Activated CD4-positive, alpha-beta T cell treated with anti-CD3 and anti-CD28 coated beads, Interleukin-2, amount 50 U/mL, for 4 hours (primary cell): Measurements from ENCODE around the gene LAPTM5.

Experiments
- DNase-seq, 2 experiments: peaks; one replicate each; pipeline ENCODE4 v3.0.0-alpha.2; 2020

Gene LAPTM5

GRCh38 chr1:30786264-30786991 lies 28.9 kb upstream of the LAPTM5 start:
- DNase-seq = no peak

DNA sequence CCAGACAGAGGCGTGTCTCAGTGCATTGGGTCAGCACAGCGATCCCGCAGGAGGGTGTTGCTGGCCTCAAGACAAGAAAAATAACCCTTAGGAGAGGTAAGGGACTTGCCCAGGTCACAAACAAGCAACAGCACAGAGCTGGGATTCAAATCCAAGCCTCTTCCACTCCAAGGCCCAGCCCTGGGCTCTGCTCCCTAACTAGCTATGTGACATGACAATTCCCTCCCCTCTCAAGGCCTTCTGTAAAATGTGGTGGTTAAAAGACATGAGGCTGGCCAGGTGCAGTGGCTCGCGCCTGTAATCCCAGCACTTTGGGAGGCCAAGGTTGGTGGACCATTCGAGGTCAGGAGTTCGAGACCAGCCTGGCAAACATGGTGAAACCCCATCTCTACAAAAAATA lies 28.1 kb upstream of the LAPTM5 start:
- no peak for DNase-seq

DNA sequence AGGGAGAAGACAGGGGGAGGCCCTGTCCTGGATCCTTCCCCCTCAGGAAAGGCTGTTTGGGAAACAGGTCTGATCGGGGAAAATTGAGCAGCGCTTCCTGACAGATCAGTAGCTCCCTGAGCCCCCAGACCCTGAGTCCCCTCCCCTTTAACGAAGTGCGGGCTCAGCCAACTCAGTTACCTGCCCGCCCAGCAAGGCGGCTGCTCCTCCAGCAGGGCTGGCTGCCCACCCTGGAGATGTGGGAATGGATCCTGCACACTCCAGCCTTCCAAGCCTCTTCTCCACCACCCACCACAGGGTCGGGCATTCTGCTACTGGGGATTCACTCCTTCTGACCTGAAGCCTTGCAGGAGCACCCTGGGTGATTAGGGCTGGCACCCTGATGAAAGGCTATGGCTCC lies 27.6 kb upstream of the LAPTM5 start:
- DNase-seq = no peak

DNA sequence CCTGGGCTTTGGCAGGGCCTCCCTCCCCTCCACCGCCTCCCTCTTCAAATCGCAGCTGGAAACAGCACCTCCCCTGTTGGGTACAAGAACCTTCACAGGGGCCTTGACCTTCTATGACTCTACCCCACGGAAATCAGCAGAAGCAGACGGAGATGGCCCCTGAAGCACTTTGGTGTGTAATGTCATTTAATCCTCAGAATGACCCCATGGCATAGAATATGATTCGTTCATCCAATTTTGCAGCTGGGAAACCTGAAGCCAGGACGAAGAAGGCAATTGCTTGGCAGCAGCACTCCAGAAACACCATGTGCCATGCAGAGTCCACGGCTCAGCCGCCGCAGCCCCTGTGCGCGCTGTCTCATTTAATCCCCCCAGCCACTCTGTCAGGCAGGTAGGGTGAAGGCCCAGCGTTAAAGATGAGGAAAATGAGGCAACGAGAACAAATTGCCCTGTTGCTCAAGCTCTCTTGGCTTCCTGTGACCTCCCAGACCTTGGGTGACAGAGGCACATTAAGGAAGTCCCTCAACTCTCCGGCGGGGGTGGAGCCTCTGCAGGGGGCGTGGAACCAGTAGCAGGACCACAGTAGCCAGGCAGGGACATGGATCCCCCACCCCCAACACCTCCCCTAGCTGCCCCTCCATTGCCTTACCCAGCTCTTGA lies 25.8 kb upstream of the LAPTM5 start:
- no peak for DNase-seq

DNA sequence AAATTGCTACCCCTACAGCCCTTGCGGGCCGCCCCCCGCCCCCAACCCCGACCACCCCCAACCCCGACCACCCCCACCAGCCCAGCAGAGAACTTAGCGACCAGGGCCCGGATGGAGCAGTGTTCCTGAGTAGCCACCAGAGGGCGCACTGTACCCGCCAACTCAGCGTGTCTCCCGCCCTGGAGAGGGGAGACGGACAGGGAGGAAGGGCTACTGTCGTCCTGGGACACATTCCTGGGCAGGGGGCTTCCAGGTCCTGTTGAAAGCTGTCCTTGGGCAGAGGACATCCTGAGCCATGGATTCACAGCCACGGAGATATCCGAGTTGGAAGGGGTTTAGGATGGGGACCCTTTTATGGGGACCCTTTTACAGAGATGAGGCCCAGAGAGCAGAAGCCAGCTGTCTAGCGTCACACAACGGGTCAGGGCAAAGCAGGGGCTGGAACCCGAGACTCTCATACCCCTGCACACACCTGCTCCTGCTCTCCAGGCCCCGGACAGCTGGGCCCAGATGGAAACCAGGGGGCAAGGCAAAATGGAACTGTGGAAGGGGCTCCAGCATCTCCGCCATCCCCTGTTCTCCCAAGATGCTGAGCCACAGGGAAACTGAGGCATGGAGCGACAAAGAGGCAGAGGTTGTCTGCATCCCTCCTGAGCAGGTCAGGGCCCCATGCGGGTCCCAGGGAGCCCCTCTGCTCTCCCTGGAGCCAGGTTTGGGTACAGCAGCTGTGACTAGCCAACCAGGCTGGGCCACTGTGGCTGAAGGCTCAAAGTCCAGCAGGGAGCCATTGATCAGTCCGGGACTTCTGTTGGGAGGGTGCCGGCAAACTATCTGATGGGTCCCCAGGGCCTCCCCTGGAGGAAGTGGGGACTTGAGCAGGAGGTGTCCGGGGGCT lies 25.0 kb upstream of the LAPTM5 start:
- DNase-seq = peak; percentile 61 to 63

DNA sequence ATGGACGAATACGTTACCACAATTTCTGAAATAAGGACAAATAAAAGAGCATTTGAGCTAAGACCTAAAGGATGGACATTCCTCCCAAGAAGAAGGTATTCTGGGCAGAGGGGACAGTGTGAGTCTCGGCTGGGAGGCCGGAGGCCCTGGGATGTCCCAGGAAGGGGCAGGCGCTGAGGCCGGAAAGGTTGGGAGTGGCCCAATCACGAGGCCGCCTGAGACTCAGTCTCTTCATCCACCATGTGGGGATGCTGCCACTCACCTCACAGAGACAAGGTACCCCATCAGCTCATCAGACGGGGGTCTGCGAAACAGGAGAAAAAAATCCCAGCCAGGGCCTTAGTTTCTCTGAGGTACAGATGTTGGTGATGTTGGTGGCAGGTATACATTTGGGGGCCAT lies 24.3 kb upstream of the LAPTM5 start:
- DNase-seq = no peak

GRCh38 chr1:30780409-30780808 lies 22.8 kb upstream of the LAPTM5 start:
- no peak for DNase-seq

- peak; percentile 89 to 95 for DNase-seq
These were observed 21.9 kb upstream of the LAPTM5 start for GRCh38 chr1:30779294-30780071.

DNA sequence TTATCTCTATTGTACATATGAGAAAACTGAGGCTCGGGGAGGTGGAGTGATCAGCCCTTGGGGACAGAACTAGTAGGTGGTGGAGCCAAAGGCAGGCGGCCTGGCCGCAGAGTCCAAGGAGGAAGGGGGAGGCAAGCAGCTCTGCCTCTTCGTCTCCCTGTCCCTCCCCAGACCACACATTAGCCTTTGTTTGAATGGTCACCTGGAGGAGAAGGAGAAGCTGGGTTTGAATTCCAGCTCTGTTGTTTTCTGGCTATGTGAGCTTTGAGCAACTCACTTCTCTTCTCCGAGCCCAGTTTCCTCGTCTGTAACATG lies 21.4 kb upstream of the LAPTM5 start:
- DNase-seq = no peak

GRCh38 chr1:30778154-30778978 lies 20.8 kb upstream of the LAPTM5 start:
- no peak for DNase-seq

GRCh38 chr1:30777904-30778153 lies 20.3 kb upstream of the LAPTM5 start:
- DNase-seq = no peak

DNA sequence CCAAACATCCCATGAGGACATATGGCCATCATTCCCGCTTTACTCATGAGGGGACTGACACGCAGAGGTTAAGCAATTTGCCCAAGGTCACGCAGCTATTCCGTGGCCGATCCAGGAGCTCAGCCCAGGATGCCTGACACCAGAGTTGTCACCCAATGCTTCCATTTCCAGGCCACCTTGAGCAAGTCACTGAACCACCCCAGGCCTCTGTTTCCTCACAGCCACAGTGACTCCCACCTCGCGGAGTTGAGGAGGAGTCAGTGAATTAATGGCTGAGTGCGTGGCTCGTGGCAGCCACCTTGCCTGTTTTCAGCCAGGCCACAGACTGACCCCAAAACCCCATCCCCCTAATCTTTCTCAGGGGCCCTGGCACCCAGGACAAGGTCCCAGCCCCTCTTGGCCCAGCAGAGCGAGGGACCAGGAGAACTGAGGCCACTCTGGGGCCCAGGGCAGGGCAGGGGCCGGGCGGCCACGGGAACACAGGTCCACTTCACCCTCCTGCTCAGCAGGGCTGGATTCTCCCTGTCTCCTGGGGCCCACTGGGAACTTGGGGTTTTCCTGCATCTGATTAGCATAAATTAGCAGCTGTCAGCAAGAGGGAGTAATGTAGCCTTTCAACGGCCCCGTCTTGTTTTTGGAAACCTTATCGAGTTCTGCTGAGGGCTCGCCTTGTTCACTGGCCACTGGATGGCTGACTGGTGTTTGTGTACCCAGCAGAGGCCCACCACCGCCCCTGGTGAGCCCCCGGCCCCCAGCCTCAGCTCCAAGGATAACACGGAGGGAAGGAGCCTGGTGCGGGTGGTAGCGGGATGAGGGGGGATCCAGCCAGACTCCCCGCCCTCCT lies 19.7 kb upstream of the LAPTM5 start:
- no peak for DNase-seq

DNA sequence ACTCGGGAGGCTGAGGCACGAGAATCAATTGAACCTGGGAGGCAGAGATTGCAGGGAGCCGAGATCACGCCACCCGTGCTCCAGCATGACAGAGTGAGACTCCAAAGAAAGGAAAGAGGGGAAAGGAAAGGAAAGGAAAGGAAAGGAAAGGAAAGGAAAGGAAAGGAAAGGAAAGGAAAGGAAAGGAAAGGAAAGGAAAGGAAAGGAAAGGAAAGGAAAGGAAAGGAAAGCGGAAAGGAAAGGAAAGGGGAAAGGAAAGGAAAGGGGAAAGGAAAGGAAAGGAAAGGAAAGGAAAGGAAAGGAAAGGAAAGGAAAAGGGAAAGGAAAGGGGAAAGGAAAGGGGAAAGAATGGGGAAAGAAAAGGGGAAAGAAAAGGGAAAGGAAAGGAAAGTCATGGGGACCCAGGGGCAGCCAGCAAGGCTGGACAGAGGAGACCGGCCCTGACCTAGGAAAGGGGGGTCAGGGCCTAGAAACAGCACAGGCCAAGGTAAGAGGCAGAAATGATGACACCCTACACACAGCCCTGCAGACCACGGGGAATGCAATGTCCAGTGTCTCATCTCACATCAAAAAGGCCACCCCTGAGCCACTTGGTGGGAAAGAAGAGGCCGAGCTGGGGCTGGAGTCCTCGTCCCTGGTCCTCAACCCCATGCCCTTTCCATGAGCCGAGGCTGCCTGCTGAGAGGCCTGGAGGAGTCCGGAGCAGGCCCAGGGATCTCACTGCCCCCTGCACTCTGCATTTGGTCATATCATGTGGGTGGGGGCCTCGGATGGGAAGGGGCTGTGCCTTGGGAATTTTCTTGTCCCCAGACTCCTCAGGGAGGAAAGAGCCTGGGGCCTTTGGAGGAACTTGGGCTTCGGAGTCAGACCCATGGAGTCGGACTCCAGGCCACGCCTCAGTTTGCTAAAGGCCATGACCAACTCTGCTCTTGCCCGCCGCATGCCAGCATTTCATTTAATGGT lies 18.8 kb upstream of the LAPTM5 start:
- DNase-seq = no peak

DNA sequence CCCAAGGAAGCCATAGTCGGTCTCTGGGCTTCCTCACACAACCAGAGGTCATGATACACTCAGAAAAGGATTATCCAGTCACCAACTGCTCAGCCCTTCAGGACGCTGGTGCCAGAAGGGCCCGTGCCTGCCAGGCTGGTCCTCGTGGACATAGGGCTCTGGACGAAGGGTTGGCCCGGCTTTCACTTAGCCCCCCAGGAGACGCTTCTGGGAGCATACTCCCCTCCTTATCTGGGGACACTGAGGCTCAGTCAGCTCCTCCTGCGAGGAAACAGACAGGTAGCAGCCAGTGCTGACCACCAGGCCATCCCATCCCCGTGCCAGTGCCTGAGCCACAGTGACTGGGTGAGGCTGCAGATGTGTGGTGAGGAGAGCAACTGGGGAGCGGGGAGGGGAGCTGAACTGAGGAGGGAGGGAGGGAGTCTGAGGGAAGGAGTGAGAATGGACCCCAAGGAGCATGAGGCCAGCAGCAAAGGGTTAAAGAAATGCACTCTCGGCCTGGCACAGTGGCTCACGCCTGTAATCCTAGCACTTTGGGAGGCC lies 17.9 kb upstream of the LAPTM5 start:
- no peak for DNase-seq

GRCh38 chr1:30774550-30775432 lies 17.2 kb upstream of the LAPTM5 start:
- no peak for DNase-seq

GRCh38 chr1:30773722-30774358 lies 16.3 kb upstream of the LAPTM5 start:
- no peak for DNase-seq

DNA sequence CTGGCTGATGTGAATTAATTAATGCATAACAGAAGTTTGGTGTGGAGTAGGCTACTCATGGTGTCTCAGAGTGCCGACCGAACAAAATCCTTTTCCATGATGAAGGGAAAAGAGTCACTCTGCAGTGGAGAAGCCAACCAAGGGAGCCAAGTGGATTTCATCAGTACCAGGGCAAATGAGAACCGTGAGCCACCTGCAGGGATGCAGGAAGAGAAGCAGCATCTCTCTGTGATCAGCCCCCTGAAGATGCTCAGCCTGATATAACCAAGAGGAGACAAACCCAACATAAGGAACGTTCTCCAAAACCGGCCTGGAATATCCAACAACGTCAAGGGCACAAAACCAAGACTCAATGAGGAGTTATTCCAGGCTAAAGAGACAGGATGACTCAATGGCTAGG lies 13.4 kb upstream of the LAPTM5 start:
- DNase-seq = no peak

- DNase-seq = no peak
These were observed 12.6 kb upstream of the LAPTM5 start for GRCh38 chr1:30770150-30770549.
